Epithelial cell of proximal tubule (primary cell): ENCODE data around the gene CDR2L. TPM values are rescaled to one million over a fixed set of nuclear protein-coding genes. Genes with fewer than 3 reads are reported as not detected.
"Not testable (repeated sequence)": the region's sequence is repeated elsewhere in the genome, so short reads cannot be mapped to it uniquely, and the experiment has no call there.

Source experiments
- DNase-seq: peaks from one replicate; pipeline ENCODE4 v3.0.0-alpha.2; 2011; ENCODE audit warnings: low read depth
- H3K4me3 ChIP-seq: 2 replicates; pipeline ENCODE4 v1.5.1; 2011; ENCODE audit warnings: low read depth, mild to moderate bottlenecking, low read length
- CTCF ChIP-seq: conservative IDR thresholded peaks from 2 replicates; pipeline ENCODE4 v1.5.1; 2012; ENCODE audit warnings: low read depth, mild to moderate bottlenecking, low read length
- total RNA-seq: library from RNA; depleted of rRNA; stranded (reverse); fragments of >200 nt; gene quantifications from 2 replicates; pipeline ENCODE4 v1.2.3, GENCODE V29; 2015

The CDR2L gene
- total RNA-seq, 1 donor from 2014 or later = 64.4 TPM

- H3K4me3 ChIP-seq = peak within 1 kb of the TSS; percentile 78
- peak; percentile 45 for TF ChIP-seq CTCF
- no peak for DNase-seq
Observed at GRCh38 chr17:75012346-75013091, 25.1 kb downstream of the CDR2L start, which contains the start of gene MRPL58. Gene MRPL58 (plus strand): TSS chr17:75012670. CDS start chr17:75012687, 17 bp downstream.

GRCh38 chr17:75013092-75013559 lies 25.7 kb downstream of the CDR2L start:
- H3K4me3 ChIP-seq = peak overlapping the region; percentile 78
- TF ChIP-seq CTCF = no peak
- DNase-seq = no peak

- no peak for DNase-seq
- TF ChIP-seq CTCF = no peak
- no peak overlapping the region for H3K4me3 ChIP-seq
Observed at GRCh38 chr17:75019146-75019545, 31.7 kb downstream of the CDR2L start.

- DNase-seq = no peak
- no peak for TF ChIP-seq CTCF
- no peak overlapping the region for H3K4me3 ChIP-seq
Observed at GRCh38 chr17:75019710-75020109, 32.3 kb downstream of the CDR2L start.

- no peak for DNase-seq
- no peak overlapping the region for H3K4me3 ChIP-seq
- TF ChIP-seq CTCF = no peak
Observed at GRCh38 chr17:75020331-75021110, 33.1 kb downstream of the CDR2L start.

GRCh38 chr17:75024686-75025397 lies 37.4 kb downstream of the CDR2L start:
- no peak for DNase-seq
- TF ChIP-seq CTCF = no peak
- H3K4me3 ChIP-seq = no peak overlapping the region

GRCh38 chr17:75025398-75025734 lies 37.9 kb downstream of the CDR2L start:
- not testable (repeated sequence) for H3K4me3 ChIP-seq, DNase-seq

- DNase-seq, H3K4me3 ChIP-seq: not testable (repeated sequence)
Observed at GRCh38 chr17:75026650-75027049, 39.2 kb downstream of the CDR2L start.
